DND-41 (cell line): ENCODE results near the gene KLF11.

Source experiments
- ATAC-seq: fragments of 200-7000 bp; cut with Tn5 transposase; 3 replicates; pipeline ENCODE4 v1.9.1; 2021; ENCODE audit warnings: low read depth; ENCODE audit not compliant: insufficient read depth
- DNase-seq: peaks from one replicate; pipeline ENCODE4 v3.0.0-alpha.2; 2020
- H2AFZ ChIP-seq: 2 replicates; pipeline ENCODE4 v1.6.0; 2012; ENCODE audit warnings: low read depth, low read length
- H3K27ac ChIP-seq: 2 replicates; pipeline ENCODE4 v1.5.1; 2012; ENCODE audit warnings: low read length, inconsistent platforms
- H3K27me3 ChIP-seq: fragments of 200-600 bp; sonication (generic); 2 replicates; pipeline ENCODE4 v1.6.0; 2012; ENCODE audit warnings: low read length, mild to moderate bottlenecking, inconsistent platforms; ENCODE audit not compliant: insufficient read depth, poor library complexity
- H3K36me3 ChIP-seq: 2 replicates; pipeline ENCODE4 v1.5.1; 2012; ENCODE audit warnings: low read length, inconsistent platforms; ENCODE audit not compliant: insufficient read depth
- H3K4me1 ChIP-seq: 2 replicates; pipeline ENCODE4 v1.5.1; 2012; ENCODE audit warnings: mild to moderate bottlenecking, low read length; ENCODE audit not compliant: insufficient read depth
- H3K4me2 ChIP-seq: 2 replicates; pipeline ENCODE4 v1.6.0; 2012; ENCODE audit warnings: mild to moderate bottlenecking, moderate library complexity, low read length, inconsistent platforms; ENCODE audit not compliant: insufficient read depth
- H3K4me3 ChIP-seq, 2 experiments: fragments of 200-600 bp in 1 of 2; shearing (Covaris generic) in 1 of 2; 2 replicates each; pipeline ENCODE4 v1.5.1; 2012 to 2016; ENCODE audit warnings: inconsistent platforms in 2 of 2, low read length in 2 of 2, mild to moderate bottlenecking in 2 of 2, low read depth in 1 of 2, moderate library complexity in 1 of 2
- H3K79me2 ChIP-seq: 2 replicates; pipeline ENCODE4 v1.6.0; 2012; ENCODE audit warnings: low read length, inconsistent platforms; ENCODE audit not compliant: insufficient read depth
- H3K9ac ChIP-seq: 2 replicates; pipeline ENCODE4 v1.6.0; 2012; ENCODE audit warnings: low read depth, mild to moderate bottlenecking, inconsistent platforms, low read length, moderate library complexity
- H3K9me3 ChIP-seq: 2 replicates; pipeline ENCODE4 v1.5.1; 2012; ENCODE audit warnings: low read length, moderate library complexity, mild to moderate bottlenecking, inconsistent platforms; ENCODE audit not compliant: insufficient read depth, severe bottlenecking
- H4K20me1 ChIP-seq: 2 replicates; pipeline ENCODE4 v1.6.0; 2012; ENCODE audit warnings: low read length; ENCODE audit not compliant: insufficient read depth
- EZH2 ChIP-seq: IDR thresholded peaks from 3 replicates; pipeline ENCODE4 v1.6.1; 2012; ENCODE audit warnings: borderline replicate concordance, low read depth, mild to moderate bottlenecking, moderate library complexity, low read length, inconsistent platforms; ENCODE audit not compliant: severe bottlenecking
- TF ChIP-seq, protein P1 (sequence below): IDR thresholded peaks from 2 replicates; pipeline ENCODE4 v1.5.1; 2012; ENCODE audit warnings: borderline replicate concordance, low read length, moderate library complexity, mild to moderate bottlenecking; ENCODE audit not compliant: poor library complexity, severe bottlenecking; ENCODE audit errors: extremely low read depth

The KLF11 gene

GRCh38 chr2:10002681-10003080 lies 40.7 kb upstream of the KLF11 start:
- no peak overlapping the region for H3K9ac ChIP-seq
- H2AFZ ChIP-seq, result no peak overlapping the region
- DNase-seq (no peak), ATAC-seq (no peak)
- no peak overlapping the region for H3K4me2 ChIP-seq
- peaks cover 10% of the 10 kb centered on the region; the same call in 1 of the 2 replicates for H3K36me3 ChIP-seq
- H3K9me3 ChIP-seq, result no peaks in the 10 kb centered on the region
- H3K27me3 ChIP-seq, result no peaks in the 10 kb centered on the region
- H3K4me1 ChIP-seq, result no peaks in the 10 kb centered on the region
- H3K27ac ChIP-seq, result no peak overlapping the region
- no peaks in the 10 kb centered on the region for H4K20me1 ChIP-seq
- H3K79me2 ChIP-seq, result no peaks in the 10 kb centered on the region
- TF ChIP-seq EZH2, result no peak
- TF ChIP-seq, protein P1, sequence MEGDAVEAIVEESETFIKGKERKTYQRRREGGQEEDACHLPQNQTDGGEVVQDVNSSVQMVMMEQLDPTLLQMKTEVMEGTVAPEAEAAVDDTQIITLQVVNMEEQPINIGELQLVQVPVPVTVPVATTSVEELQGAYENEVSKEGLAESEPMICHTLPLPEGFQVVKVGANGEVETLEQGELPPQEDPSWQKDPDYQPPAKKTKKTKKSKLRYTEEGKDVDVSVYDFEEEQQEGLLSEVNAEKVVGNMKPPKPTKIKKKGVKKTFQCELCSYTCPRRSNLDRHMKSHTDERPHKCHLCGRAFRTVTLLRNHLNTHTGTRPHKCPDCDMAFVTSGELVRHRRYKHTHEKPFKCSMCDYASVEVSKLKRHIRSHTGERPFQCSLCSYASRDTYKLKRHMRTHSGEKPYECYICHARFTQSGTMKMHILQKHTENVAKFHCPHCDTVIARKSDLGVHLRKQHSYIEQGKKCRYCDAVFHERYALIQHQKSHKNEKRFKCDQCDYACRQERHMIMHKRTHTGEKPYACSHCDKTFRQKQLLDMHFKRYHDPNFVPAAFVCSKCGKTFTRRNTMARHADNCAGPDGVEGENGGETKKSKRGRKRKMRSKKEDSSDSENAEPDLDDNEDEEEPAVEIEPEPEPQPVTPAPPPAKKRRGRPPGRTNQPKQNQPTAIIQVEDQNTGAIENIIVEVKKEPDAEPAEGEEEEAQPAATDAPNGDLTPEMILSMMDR, result no peak
- H3K4me3 ChIP-seq, result no peak overlapping the region

- no peak overlapping the region for H3K27ac ChIP-seq
- no peak for ATAC-seq
- H3K36me3 ChIP-seq, result peaks cover 7% of the 10 kb centered on the region; the same call in 1 of the 2 replicates
Observed at GRCh38 chr2:10003206-10004125, 39.9 kb upstream of the KLF11 start.

GRCh38 chr2:10004401-10004800 lies 38.9 kb upstream of the KLF11 start:
- Histone ChIP-seq H3K36me3 (peaks cover 1% of the 10 kb centered on the region; the same call in 1 of the 2 replicates), H3K4me3 (no peak overlapping the region), H3K27me3 (no peaks in the 10 kb centered on the region), H3K9me3 (no peaks in the 10 kb centered on the region), H3K4me2 (no peak overlapping the region), H2AFZ (no peak overlapping the region), H3K79me2 (no peaks in the 10 kb centered on the region), H3K27ac (no peak overlapping the region), H3K9ac (no peak overlapping the region), H3K4me1 (no peaks in the 10 kb centered on the region), H4K20me1 (no peaks in the 10 kb centered on the region)
- TF ChIP-seq EZH2, result no peak
- TF ChIP-seq, protein P1, result no peak
- ATAC-seq (no peak), DNase-seq (no peak)

More at GRCh38 chr2:10003206-10004125, 39.9 kb upstream of the KLF11 start:
- Histone ChIP-seq H3K4me1 (no peaks in the 10 kb centered on the region), H3K9ac (no peak overlapping the region), H3K4me2 (no peak overlapping the region), H3K79me2 (no peaks in the 10 kb centered on the region), H3K4me3 (no peak overlapping the region), H3K27me3 (no peaks in the 10 kb centered on the region), H4K20me1 (no peaks in the 10 kb centered on the region), H2AFZ (no peak overlapping the region), H3K9me3 (no peaks in the 10 kb centered on the region)
- no peak for DNase-seq
- TF ChIP-seq, protein P1, result no peak
- no peak for TF ChIP-seq EZH2
